GM18951 (cell line): Measurements from ENCODE around the gene SLC19A3.
"Not testable (repeated sequence)": the region's sequence is repeated elsewhere in the genome, so short reads cannot be mapped to it uniquely, and the experiment has no call there.

ENCODE experiments used
- POLR2A ChIP-seq: IDR thresholded peaks from 4 replicates; pipeline ENCODE4 v1.6.1; 2011; ENCODE audit warnings: mild to moderate bottlenecking; ENCODE audit not compliant: insufficient read length, insufficient read depth; ENCODE audit errors: extremely low read depth
- in situ Hi-C: fragments of 300-500 bp; cut with MboI; formaldehyde crosslinking; loops from one replicate; pipeline ENCODE4 v1.12.0; 2022; ENCODE audit warnings: low sequenced_read_pairs, mixed read lengths, inconsistent platforms; ENCODE audit not compliant: unreplicated experiment

The SLC19A3 gene

GRCh38 chr2:227717687-227718567, at the start of gene SLC19A3:
TSS of gene SLC19A3 (minus strand) at chr2:227718028. CDS start at chr2:227702318, 15,710 bp downstream.
- in situ Hi-C loops, result no loop called here
- TF ChIP-seq POLR2A, result no peak

- in situ Hi-C loops, result loop anchor here (25.0 kb wide), 1 partner anchor 629 kb away; no protein-coding TSS in a partner anchor
- TF ChIP-seq POLR2A, result no peak
Observed at GRCh38 chr2:227766373-227766883, 48.6 kb upstream of the SLC19A3 start.

- in situ Hi-C loops, result loop anchor here (25.0 kb wide), 1 partner anchor 629 kb away; no protein-coding TSS in a partner anchor
- no peak for TF ChIP-seq POLR2A
Observed at GRCh38 chr2:227765788-227766372, 48.1 kb upstream of the SLC19A3 start.

GRCh38 chr2:227761740-227762476, 44.1 kb upstream of the SLC19A3 start:
- TF ChIP-seq POLR2A, result no peak
- in situ Hi-C loops, result loop anchor here (25.0 kb wide), 1 partner anchor 625 kb away; no protein-coding TSS in a partner anchor

- in situ Hi-C loops, result loop anchor here (25.0 kb wide), 1 partner anchor 622 kb away; no protein-coding TSS in a partner anchor
- TF ChIP-seq POLR2A, result no peak
Observed at GRCh38 chr2:227759411-227760118, 41.7 kb upstream of the SLC19A3 start.

GRCh38 chr2:227756261-227756660, 38.4 kb upstream of the SLC19A3 start:
- in situ Hi-C loops, result loop anchor here (25.0 kb wide), 1 partner anchor 619 kb away; no protein-coding TSS in a partner anchor

- TF ChIP-seq POLR2A, result no peak
- in situ Hi-C loops, result no loop called here
Observed at GRCh38 chr2:227748079-227748478, 30.3 kb upstream of the SLC19A3 start.

- in situ Hi-C loops, result no loop called here
- no peak for TF ChIP-seq POLR2A
Observed at GRCh38 chr2:227745594-227745993, 27.8 kb upstream of the SLC19A3 start, which contains the start of gene SCYGR8. TSS of gene SCYGR8 (plus strand) at chr2:227745894. CDS start at chr2:227745894, 0 bp downstream.

- in situ Hi-C loops, result not testable (repeated sequence)
Observed at GRCh38 chr2:227740705-227741104, 22.9 kb upstream of the SLC19A3 start.

GRCh38 chr2:227739351-227739750, 21.5 kb upstream of the SLC19A3 start:
- in situ Hi-C loops, result no loop called here
- no peak for TF ChIP-seq POLR2A

GRCh38 chr2:227728035-227728434, 10.2 kb upstream of the SLC19A3 start, which contains the start of gene SCYGR7:
TSS of gene SCYGR7 (plus strand) at chr2:227728335. CDS start at chr2:227728335, 0 bp downstream.
- TF ChIP-seq POLR2A, result no peak
- in situ Hi-C loops, result no loop called here

GRCh38 chr2:227724394-227725039, 6.7 kb upstream of the SLC19A3 start, which contains the start of gene SCYGR6:
TSS of gene SCYGR6 (minus strand) at chr2:227724757. CDS start at chr2:227724757, 0 bp downstream.
- no peak for TF ChIP-seq POLR2A
- in situ Hi-C loops, result no loop called here

- in situ Hi-C loops, result not testable (repeated sequence)
Observed at GRCh38 chr2:227722821-227723220, 5.0 kb upstream of the SLC19A3 start.
